ENCODE measurements around the gene RNF5.
"Not testable (repeated sequence)": the region's sequence is repeated elsewhere in the genome, so short reads cannot be mapped to it uniquely, and the experiment has no call there.

Gene RNF5

GRCh38 chr6:32190911-32191677 is 12.9 kb downstream of the RNF5 start:
- DNase-seq = no peak

GRCh38 chr6:32191696-32192607 is 13.7 kb downstream of the RNF5 start:
- no peak for DNase-seq

- peak; percentile 41 to 86 for DNase-seq
Observed at GRCh38 chr6:32192608-32193039, 14.4 kb downstream of the RNF5 start, which contains the start of gene GPSM3. GPSM3 (minus strand) TSS chr6:32192643; CDS start chr6:32192513, 130 bp downstream.

- DNase-seq = not testable (repeated sequence)
Observed at GRCh38 chr6:32193096-32193495, 14.9 kb downstream of the RNF5 start.

- DNase-seq = no peak
Observed at GRCh38 chr6:32194388-32194787, 16.2 kb downstream of the RNF5 start.

GRCh38 chr6:32194825-32195651 is 16.8 kb downstream of the RNF5 start:
- peak in 1 of 2 experiments; percentile 4 for DNase-seq

GRCh38 chr6:32195652-32195901 is 17.4 kb downstream of the RNF5 start:
- DNase-seq = peak; percentile 98 to 100

GRCh38 chr6:32195902-32196681 is 17.9 kb downstream of the RNF5 start:
- peak; percentile 87 to 90 for DNase-seq

- peak in 1 of 2 experiments; percentile 8 for DNase-seq
Observed at GRCh38 chr6:32196682-32197616, 18.7 kb downstream of the RNF5 start.

GRCh38 chr6:32198345-32198696 is 20.1 kb downstream of the RNF5 start:
- DNase-seq = no peak

- no peak for DNase-seq
Observed at GRCh38 chr6:32198866-32199265, 20.7 kb downstream of the RNF5 start.

GRCh38 chr6:32200711-32201475 is 22.7 kb downstream of the RNF5 start:
- DNase-seq = no peak

GRCh38 chr6:32202186-32202585 is 24.0 kb downstream of the RNF5 start:
- DNase-seq = no peak

GRCh38 chr6:32203426-32204267 is 25.4 kb downstream of the RNF5 start:
- DNase-seq = no peak

- no peak for DNase-seq
Observed at GRCh38 chr6:32204268-32204715, 26.1 kb downstream of the RNF5 start.

- no peak for DNase-seq
Observed at GRCh38 chr6:32208996-32209395, 30.8 kb downstream of the RNF5 start.

GRCh38 chr6:32210191-32210601 is 32.0 kb downstream of the RNF5 start:
- no peak for DNase-seq

- DNase-seq = not testable (repeated sequence)
Observed at GRCh38 chr6:32211432-32211831, 33.2 kb downstream of the RNF5 start.

GRCh38 chr6:32212076-32212760 is 34.0 kb downstream of the RNF5 start:
- no peak for DNase-seq

Measured in SHP77 (cell line).